GM21367 (cell line): ENCODE measurements around the gene PTBP2.

Experiments used
- ATAC-seq: cut with Tn5 transposase; IDR thresholded peaks from one replicate; pipeline ENCODE4 v1.9.1; 2021; ENCODE audit not compliant: unreplicated experiment

Gene PTBP2

DNA sequence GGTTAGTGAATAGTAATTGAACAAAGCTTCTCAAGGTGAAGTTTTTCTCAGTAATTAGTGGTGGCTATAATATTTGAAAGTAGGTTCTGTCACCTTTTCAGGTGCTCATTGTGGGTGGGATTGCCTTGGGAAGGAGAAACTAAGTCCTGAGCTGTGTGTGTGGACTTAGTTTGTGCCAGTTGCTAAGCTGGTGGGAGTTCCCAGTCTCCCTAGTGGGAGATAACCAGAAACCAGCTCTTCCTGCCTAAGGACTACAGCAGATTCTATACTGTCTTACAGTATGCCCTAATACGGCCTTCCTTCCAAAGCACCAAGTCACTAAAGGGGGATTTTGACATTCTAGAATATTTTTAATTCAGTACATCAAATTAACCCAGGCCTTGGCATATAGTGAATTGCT is 94.3 kb downstream of the PTBP2 start:
- ATAC-seq = no peak

DNA sequence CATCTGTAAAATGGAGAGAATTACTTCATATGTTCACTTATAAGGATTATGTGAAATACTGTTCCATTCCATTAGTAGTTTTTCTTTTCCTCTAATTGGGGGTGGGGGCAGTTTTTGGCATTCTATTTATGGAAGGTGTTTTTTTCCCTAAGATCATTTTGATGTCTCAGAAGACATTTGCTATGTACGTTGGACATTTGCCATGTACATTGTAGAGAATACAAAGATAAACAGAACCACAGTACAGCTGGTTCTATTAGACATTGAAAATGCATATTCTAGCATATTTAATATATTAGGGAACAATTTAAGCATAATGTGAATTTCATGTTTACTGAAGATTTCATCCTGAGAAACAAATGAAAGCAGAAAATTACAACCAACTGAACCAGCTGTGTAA is 98.5 kb downstream of the PTBP2 start:
- no peak for ATAC-seq

DNA sequence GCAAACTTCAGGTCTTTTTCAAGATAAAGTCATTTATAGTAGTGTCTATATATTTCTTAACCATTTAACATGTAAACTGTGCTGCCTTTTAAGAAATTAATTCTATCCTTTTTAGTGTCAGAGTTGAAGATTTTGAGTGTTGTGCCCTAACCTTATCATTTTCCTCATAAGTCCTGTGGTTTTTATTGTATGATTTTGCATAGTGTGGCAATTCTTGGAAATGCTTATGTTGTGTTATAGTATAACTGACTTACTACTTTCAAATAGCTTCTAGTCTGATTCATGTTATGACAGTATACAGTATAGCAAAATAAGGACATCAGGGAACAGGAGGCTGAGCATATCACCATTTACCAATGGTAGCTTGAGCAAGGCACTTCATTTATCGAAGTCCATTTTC is 99.1 kb downstream of the PTBP2 start:
- no peak for ATAC-seq

DNA sequence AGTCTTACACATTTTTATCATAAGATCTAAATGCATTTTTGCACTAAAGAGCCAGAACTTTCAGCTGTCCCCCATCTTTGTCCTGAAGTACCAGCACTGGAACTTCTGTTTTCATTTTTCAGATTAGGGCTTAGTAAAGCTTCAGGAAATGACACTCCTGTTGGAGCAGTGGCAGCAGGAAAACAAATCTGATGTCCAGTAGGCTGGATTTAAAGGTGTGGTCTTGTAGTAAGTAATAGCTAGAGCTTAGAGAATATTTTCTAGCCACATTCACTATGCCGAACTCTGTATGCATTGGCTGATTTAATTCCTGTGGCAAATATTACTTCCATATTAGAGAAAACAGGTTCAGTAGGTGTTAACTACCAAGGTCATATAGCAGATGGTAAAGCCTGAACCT is 103.6 kb downstream of the PTBP2 start:
- no peak for ATAC-seq

DNA sequence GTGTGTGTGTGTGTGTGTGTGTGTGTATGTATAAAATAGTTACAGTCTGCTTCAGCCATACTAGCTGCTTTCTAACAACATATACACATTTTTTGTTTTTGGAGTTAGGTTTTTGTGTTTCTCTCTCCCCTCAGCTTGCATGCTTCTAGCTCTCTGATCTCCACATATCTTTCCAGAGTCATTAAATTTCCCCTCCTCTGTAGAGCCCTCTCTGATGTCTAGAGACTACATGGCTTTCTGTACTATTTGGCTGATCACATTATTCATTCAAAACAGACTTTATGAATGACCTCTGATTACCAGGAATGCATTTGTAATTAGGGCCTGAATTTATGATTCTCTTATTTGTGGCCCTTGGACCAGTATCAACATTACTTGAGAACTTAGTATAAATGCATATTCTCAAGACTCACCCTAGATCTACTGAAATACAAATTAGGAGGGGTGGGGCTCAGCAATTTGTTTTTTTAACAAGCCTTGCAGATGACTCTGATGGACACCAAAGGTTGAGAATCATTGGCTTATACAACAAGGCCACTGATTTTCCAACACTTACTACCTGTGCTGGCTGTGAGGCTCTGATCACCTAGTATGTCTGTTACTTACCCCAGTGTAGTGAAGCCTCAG is 104.5 kb downstream of the PTBP2 start:
- ATAC-seq = no peak

DNA sequence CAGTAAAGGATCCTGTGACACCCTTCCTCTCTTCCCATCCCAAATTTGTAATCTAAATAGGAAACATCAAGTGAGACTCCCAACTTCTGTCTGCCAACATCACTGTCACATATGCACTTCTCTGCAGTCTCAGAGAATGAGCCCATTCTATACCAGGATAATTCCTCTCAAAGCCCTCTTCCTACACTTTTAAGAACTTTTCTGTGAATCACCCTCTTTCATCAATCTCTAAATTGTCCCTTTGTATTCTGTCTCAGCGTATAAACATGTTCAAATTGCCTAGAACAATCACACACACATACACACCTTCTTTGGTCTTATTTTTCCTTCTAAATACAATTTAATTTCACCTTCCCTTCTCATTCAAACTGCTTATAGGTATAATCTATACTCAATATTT is 111.8 kb downstream of the PTBP2 start:
- ATAC-seq = no peak

DNA sequence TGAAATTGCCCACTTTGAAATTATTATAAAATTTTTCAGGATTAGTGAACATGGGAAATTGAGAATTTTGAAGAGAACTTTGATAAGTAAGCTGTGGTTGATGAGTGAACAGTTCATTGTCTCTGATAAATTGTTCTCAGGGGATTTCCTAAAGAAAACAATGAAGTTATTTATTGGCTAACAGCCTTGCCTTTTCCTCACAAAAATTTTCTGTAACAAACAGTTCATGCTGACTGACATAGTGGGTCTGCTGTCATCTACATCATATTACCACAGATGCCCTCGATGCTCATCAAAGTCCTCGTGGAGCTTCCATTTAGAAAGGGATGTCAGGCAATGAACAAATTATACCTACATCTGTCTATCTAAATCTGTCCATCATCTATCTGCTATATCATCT is 113.4 kb downstream of the PTBP2 start:
- ATAC-seq = no peak

DNA sequence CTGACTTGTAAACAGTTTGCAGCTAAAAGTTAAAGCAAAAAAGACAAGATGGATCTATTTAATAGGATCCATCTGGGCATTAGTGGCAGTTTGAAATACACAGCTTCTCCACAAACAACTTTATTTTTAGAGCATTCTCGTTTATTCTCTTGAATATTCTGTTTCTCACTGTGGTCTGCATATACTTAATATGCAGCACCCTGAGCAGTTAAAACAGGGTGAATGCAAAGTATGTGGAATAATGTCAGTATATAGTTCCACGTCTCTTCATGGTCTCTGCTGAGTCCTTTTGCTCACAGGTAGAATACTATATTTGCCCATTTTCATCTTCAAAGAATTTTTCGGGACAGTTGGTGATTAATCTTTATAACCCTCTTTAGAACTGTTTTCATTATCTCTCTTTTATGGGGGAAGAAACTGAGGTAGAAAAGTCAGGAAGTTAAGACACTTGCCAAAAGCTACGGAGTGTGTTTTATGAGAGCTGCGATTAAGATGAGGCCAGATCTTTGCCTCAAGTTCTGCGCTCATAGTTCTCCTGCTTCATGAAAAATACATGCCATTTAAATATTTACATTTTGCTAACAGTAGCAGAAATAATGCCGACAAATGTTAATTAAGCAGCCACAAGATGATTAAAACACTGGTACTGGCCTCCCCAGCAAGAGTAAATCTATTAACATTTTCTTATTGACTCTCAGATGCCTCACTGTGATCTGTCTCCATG is 115.6 kb downstream of the PTBP2 start:
- ATAC-seq = no peak

DNA sequence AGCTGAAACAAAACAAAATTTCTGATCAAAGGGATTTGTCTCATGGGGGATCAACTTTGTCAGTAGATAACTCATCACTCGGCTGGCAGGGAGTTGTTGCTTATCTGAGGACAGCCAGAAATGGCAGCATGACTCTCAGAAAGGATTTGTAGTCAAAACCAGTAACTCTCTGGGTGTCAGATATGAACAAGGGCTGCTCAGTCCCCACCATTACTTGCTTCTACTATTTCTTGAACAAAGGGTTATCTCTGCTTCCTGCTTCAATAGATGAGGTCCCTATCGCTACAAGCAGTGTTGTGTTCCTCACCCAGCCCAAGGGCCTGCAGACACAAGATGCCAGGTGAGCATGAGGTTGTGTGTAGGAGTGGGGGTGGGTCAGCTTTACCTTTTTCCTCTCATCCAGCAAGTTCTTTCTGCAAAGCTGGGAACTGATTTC is 116.2 kb downstream of the PTBP2 start:
- no peak for ATAC-seq

DNA sequence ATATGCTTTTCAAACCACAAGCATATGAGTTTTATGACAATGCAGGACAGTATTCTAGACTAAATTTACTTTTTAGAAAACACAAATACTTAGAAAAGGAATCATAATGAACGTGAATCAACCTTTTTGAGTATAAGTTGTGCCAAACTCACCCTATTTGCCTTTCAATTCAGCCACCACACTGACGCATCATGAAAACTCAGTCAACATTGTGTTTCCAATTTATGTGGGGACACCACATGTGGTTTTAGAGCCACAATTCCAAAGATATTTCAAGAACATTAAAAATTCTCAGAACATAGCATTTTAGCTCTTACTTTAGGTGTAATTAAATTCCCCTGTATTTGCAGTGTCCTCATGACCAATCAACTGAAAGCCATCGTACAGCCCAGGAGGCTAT is 118.8 kb downstream of the PTBP2 start:
- ATAC-seq = no peak

DNA sequence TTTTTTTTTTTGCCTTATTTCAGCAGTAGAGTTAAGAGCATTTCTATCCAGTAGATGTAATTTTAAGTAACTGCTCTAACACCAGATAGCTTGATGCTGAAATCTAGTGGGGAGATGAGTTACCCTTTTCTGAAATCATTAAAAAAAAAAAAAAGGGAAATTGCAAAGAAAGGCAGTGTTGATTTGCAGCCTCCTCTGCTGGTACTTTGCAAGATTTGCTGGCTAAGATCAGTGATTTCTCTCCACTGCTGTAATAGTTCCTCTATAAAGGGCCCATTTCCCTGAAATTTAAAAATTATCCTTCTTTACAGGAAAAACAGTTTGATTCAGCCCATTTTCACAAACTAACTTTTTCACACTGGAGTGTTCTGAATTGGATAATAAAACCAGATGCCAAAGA is 120.6 kb downstream of the PTBP2 start:
- no peak for ATAC-seq

DNA sequence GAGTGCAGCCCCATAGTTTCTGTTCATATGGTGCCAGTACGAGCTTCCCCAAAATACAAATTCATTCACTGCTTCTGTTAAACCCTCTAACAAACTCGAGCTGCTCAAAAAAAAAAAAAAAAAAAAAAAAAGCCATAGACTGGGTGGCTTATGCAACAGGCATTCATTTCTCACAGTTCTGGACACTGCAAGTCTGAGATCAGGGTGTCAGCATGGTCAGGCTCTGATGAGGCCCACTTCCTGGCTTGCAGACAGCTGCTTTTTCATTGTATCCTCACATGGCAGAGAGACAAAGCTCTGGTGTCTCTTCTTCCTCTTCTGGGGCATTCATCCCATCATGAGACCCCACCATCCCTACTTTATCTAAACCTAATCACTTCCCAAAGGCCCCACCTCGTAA is 121.6 kb downstream of the PTBP2 start:
- ATAC-seq = no peak

DNA sequence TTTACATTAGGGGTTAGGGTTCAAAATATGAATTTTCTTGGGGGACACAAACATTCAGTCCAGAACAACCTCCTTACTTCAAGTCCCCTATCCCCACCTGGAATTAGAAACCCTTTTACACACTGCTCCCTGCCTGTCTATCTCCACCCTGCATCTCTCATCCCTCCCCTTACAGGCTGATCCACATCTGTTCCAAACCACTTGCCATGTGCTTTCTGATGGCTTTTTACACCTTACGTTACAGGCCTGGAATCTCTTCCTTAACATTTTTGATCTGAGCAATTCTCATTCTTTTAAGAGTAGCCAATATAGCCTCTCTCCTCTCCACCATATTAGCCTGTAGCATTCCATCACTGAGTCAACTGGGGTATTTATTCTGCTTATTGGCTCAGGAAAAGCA is 122.0 kb downstream of the PTBP2 start:
- ATAC-seq = no peak

DNA sequence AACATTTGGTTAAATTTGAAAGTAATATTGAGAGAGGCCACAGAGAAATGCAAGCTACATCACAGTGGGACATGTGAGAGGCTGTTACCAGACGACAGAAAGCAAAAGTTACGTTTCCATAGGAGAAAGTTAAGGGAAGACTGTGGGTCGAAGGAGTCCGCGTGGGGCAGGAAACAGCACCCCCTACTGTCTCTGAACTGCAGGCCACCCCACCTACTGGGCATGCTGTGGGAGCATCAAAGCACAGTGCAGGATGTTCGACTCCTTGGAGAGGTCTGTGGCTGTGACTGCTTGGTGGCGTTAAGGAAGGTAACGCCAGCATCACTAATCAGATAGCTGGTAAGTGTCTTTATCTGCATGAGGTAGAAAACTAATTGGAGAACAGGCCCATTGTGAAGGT is 123.9 kb downstream of the PTBP2 start:
- ATAC-seq = peak; percentile 84

DNA sequence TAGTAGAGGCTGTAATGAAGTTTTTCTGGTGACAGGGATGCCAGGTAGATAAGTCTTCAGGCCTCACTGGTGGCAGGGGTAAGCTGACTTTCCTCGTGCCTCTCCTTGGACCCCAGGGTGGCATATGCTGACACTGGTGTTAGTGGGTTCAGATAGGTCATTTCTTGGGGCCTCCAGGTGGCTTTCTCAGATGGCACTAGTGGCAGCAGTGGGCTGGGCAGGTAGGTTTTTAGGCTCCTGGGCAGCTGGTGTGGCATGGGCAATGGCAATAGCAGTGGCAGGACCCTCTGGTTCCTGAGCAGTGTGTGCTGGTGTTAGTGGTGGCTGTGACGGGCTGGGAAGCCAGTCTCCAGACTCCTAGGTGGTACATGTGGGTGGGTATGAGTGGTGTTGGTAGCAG is 140.3 kb downstream of the PTBP2 start:
- ATAC-seq = no peak

DNA sequence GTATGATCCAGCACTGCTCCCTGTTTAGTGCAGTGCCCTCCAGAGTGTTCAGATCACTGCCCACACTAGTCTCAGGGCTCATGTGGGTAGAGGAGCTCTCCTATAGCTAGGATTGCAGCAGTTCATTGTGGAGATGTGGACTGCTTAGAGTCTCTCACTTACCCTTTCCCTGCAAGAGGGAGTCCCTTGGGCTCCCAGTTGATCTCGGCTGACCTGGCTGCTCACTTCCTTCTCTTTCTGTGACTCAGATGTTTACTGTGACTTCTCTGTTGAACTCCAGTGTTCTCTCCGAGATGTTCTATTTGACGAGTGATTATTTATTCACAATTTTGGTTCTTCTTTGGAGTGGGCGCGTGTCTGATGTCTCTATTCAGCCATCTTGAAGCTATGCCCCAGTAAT is 141.9 kb downstream of the PTBP2 start:
- no peak for ATAC-seq
